Breast epithelium (tissue), 3 donors: Measurements from ENCODE around the gene GPC6.

Experiments
- POLR2A ChIP-seq: fragments of 450-650 bp; IDR thresholded peaks from one replicate; pipeline ENCODE4 v1.6.1; 2016; ENCODE audit warnings: antibody characterized with exemption, mild to moderate bottlenecking, moderate library complexity
- POLR2AphosphoS5 ChIP-seq, 3 donors: sonication (generic); formaldehyde crosslinking; IDR thresholded peaks; one replicate each; pipeline ENCODE4 v1.6.1; 2017; ENCODE audit warnings: antibody characterized with exemption in 3 of 3
- TF ChIP-seq, protein P1 (sequence below), 3 donors: fragments of 450-650 bp; IDR thresholded peaks; one replicate each; pipeline ENCODE4 v1.5.1; 2016 to 2017; ENCODE audit warnings: antibody characterized with exemption in 3 of 3, mild to moderate bottlenecking in 3 of 3, moderate library complexity in 3 of 3

DNA sequence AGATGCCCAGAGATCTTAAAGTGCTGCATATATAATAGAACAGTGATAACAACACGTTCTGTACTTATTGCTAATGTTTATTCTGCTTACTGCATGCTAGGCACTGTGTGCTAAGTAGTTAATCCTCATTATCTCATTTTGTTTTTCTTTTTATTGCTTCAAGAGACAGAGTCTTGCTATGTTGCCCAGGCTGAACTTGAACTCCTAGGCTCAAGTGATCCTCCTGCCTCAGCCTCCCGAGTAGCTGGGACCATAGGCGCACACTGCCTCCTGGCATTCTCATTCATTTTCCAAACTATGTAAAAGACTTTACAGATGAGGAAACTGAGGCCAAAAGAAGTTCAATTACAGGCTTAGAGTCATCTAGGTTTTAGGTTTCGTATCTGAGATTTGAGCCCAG is 548.4 kb downstream of the GPC6 start:
- TF ChIP-seq, protein P1, sequence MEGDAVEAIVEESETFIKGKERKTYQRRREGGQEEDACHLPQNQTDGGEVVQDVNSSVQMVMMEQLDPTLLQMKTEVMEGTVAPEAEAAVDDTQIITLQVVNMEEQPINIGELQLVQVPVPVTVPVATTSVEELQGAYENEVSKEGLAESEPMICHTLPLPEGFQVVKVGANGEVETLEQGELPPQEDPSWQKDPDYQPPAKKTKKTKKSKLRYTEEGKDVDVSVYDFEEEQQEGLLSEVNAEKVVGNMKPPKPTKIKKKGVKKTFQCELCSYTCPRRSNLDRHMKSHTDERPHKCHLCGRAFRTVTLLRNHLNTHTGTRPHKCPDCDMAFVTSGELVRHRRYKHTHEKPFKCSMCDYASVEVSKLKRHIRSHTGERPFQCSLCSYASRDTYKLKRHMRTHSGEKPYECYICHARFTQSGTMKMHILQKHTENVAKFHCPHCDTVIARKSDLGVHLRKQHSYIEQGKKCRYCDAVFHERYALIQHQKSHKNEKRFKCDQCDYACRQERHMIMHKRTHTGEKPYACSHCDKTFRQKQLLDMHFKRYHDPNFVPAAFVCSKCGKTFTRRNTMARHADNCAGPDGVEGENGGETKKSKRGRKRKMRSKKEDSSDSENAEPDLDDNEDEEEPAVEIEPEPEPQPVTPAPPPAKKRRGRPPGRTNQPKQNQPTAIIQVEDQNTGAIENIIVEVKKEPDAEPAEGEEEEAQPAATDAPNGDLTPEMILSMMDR (IDR thresholded peaks at IDR 0.05), result no peak
- TF ChIP-seq POLR2AphosphoS5 (IDR thresholded peaks at IDR 0.05), result no peak
- no peak for TF ChIP-seq POLR2A
